Activated CD8-positive, alpha-beta T cell treated with anti-CD3 and anti-CD28 coated beads for 36 hours (primary cell): ENCODE measurements around the gene GPRIN3. TPM values are rescaled to one million over a fixed set of nuclear protein-coding genes. Genes with fewer than 3 reads are reported as not detected.

ENCODE experiments used
- ATAC-seq: fragments of 200-7000 bp; cut with Tn5 transposase; one replicate; pipeline ENCODE4 v1.10.0; 2021; ENCODE audit warnings: mild to moderate bottlenecking, moderate library complexity
- CTCF ChIA-PET: fragments of 350-600 bp; sonication (Branson Sonifier 250); formaldehyde crosslinking; loops from one replicate; lab custom pipeline; 2021; ENCODE audit warnings: antibody characterized with exemption; lab: Charles Lee
- POLR2A ChIA-PET: fragments of 350-600 bp; sonication (Branson Sonifier 250); formaldehyde crosslinking; loops from one replicate; lab custom pipeline; 2021; ENCODE audit warnings: antibody characterized with exemption; lab: Charles Lee
- DNase-seq: peaks from one replicate; pipeline ENCODE4 v3.0.0-alpha.2; 2020
- H3K27ac Mint-ChIP-seq: one replicate; pipeline ENCODE4 v1.8.0; 2021; ENCODE audit warnings: mild to moderate bottlenecking, mixed read lengths
- H3K27me3 Mint-ChIP-seq: one replicate; pipeline ENCODE4 v1.8.0; 2021; ENCODE audit warnings: mixed read lengths
- H3K36me3 Mint-ChIP-seq: one replicate; pipeline ENCODE4 v1.8.0; 2021; ENCODE audit warnings: low read depth, mixed read lengths
- H3K4me1 Mint-ChIP-seq: one replicate; pipeline ENCODE4 v1.8.0; 2021; ENCODE audit warnings: low read depth, mixed read lengths
- H3K4me3 Mint-ChIP-seq: one replicate; pipeline ENCODE4 v1.8.0; 2021; ENCODE audit warnings: mild to moderate bottlenecking, moderate library complexity, mixed read lengths
- H3K9me3 Mint-ChIP-seq: one replicate; pipeline ENCODE4 v1.8.0; 2021; ENCODE audit warnings: mixed read lengths
- intact Hi-C: fragments of 100-400 bp; cut with micrococcal nuclease; formaldehyde crosslinking; loops from one replicate; pipeline ENCODE4 v1.10.0; 2022
- total RNA-seq, 2 experiments: library from RNA; stranded (reverse); gene quantifications; one replicate each; pipeline ENCODE4 v1.2.3, GENCODE V29; 2021
- TF ChIP-seq, protein P1 (sequence below): fragments of 200-600 bp; IDR thresholded peaks from one replicate; pipeline ENCODE4 v1.8.0; 2022; ENCODE audit warnings: antibody characterized with exemption, mild to moderate bottlenecking

Gene GPRIN3
- total RNA-seq, 2 experiments from 2014 or later: 10.6 to 11.8 TPM

DNA sequence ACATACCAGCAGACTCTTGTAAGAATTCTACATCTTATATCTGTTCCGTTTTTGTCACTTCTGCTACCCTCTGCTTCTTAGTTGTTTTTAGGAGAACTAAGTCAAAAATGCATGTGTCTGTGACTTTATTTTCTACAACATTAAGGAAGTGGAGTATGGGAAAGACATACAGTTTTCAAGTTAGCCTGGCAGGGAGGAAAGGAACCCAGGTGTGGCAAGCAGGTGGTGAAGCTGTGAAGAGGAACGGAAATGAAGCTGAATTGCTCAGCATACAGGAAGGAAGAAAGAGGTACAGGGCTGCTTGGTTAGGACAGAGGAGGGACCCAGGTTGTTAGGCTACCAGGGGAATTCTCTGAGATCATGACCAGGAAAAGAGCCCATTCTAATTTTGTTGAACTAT is 9.4 kb downstream of the GPRIN3 start:
- intact Hi-C loops: loop anchor here (5.0 kb wide), 1 partner anchor 134 kb away; no protein-coding TSS in a partner anchor
- TF ChIP-seq, protein P1, sequence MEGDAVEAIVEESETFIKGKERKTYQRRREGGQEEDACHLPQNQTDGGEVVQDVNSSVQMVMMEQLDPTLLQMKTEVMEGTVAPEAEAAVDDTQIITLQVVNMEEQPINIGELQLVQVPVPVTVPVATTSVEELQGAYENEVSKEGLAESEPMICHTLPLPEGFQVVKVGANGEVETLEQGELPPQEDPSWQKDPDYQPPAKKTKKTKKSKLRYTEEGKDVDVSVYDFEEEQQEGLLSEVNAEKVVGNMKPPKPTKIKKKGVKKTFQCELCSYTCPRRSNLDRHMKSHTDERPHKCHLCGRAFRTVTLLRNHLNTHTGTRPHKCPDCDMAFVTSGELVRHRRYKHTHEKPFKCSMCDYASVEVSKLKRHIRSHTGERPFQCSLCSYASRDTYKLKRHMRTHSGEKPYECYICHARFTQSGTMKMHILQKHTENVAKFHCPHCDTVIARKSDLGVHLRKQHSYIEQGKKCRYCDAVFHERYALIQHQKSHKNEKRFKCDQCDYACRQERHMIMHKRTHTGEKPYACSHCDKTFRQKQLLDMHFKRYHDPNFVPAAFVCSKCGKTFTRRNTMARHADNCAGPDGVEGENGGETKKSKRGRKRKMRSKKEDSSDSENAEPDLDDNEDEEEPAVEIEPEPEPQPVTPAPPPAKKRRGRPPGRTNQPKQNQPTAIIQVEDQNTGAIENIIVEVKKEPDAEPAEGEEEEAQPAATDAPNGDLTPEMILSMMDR: no peak
- DNase-seq (no peak), ATAC-seq (peak; percentile 38)
- Mint-ChIP-seq H3K27ac (peak overlapping the region; percentile 100), H3K27me3 (no peaks in the 10 kb centered on the region), H3K9me3 (no peaks in the 10 kb centered on the region), H3K4me3 (peak overlapping the region; percentile 59), H3K4me1 (peaks cover 82% of the 10 kb centered on the region), H3K36me3 (peaks cover 10% of the 10 kb centered on the region)
- ChIA-PET POLR2A (interaction anchor here (0.8 to 4.4 kb wide), 6 partner anchors 10 to 43 kb away, joined by 3 to 22 read pairs (median 4); partner anchors contain the start of gene GPRIN3), CTCF (interaction anchor here (0.8 to 2.3 kb wide), 11 partner anchors 11 to 74 kb away, joined by 3 to 10 read pairs (median 3); no protein-coding TSS in a partner anchor)

DNA sequence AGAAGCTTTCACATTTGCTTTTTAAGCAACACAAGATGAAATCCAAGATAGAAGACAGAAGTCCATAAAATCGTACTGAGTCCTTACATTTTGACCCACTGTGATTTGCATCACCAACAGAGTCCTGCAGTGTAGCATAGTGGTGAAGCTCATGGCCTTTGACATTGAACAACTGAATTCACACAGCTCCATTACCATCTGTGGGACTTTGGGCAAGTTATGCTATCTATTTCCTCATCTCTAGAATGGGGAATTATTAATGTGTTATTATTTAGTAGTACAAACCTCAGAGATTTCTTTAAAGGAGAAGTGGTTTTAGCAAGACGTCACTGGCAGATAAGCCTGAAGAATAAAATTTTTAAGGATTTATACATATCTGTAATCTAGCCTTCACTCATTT is 10.7 kb downstream of the GPRIN3 start:
- DNase-seq: no peak
- intact Hi-C loops: loop anchor here (5.0 kb wide), 1 partner anchor 135 kb away; no protein-coding TSS in a partner anchor
- peaks cover 81% of the 10 kb centered on the region for H3K4me1 Mint-ChIP-seq

GRCh38 chr4:89296399-89296798 is 11.2 kb downstream of the GPRIN3 start:
- Mint-ChIP-seq H3K27me3 (no peaks in the 10 kb centered on the region), H3K4me3 (peak overlapping the region; percentile 12), H3K4me1 (peaks cover 81% of the 10 kb centered on the region), H3K9me3 (no peaks in the 10 kb centered on the region), H3K36me3 (peaks cover 17% of the 10 kb centered on the region), H3K27ac (peak overlapping the region; percentile 100)
- no peak for DNase-seq
- no peak for ATAC-seq
- CTCF ChIA-PET: interaction anchor here (1.9 kb wide), 1 partner anchor 10 kb away, joined by 5 read pairs; no protein-coding TSS in a partner anchor
- TF ChIP-seq, protein P1: no peak
- POLR2A ChIA-PET: interaction anchor here (4.4 kb wide), 1 partner anchor 12 kb away, joined by 22 read pairs; the partner anchor contains the start of gene GPRIN3
- intact Hi-C loops: loop anchor here (5.0 kb wide), 1 partner anchor 136 kb away; no protein-coding TSS in a partner anchor

More for the DNA sequence above, 10.7 kb downstream of the GPRIN3 start:
- H3K4me3 Mint-ChIP-seq: peak overlapping the region; percentile 12
- H3K9me3 Mint-ChIP-seq: no peaks in the 10 kb centered on the region
- CTCF ChIA-PET: interaction anchor here (1.9 to 2.3 kb wide), 2 partner anchors 10 to 13 kb away, joined by 5 to 10 read pairs; no protein-coding TSS in a partner anchor
- POLR2A ChIA-PET: interaction anchor here (1.0 to 4.4 kb wide), 2 partner anchors 11 to 174 kb away, joined by 4 to 22 read pairs; partner anchors contain the start of gene GPRIN3
- TF ChIP-seq, protein P1: no peak
- H3K27me3 Mint-ChIP-seq: no peaks in the 10 kb centered on the region
- ATAC-seq: no peak
- peaks cover 13% of the 10 kb centered on the region for H3K36me3 Mint-ChIP-seq
- peak overlapping the region; percentile 100 for H3K27ac Mint-ChIP-seq

DNA sequence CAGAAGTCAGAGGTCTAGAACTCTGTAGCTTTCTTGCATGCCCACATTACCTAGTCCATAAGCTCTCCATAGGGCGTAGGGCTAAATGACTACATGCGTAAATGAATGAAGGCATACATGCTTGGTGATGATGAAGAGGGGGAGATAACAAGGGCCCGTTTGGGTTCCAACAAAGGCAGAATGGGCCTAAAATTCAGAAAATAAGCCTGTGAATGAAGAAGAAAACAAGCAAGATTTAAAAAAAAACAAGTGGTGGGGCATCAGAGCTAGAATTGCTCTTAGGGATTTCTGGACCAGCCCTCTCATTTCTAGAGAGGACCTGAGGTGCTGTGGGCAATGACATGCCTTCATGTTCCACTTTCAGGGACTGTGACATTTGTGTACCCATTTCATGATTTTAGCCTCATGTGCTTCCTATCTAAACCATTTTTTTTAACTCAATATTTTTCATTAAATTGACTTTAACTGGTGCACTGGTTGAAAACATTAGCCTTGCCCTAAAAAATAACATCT is 12.1 kb downstream of the GPRIN3 start:
- TF ChIP-seq, protein P1: no peak
- peak overlapping the region; percentile 98 for H3K27ac Mint-ChIP-seq
- no peaks in the 10 kb centered on the region for H3K9me3 Mint-ChIP-seq
- peak; percentile 29 for ATAC-seq
- H3K4me3 Mint-ChIP-seq: peak overlapping the region; percentile 66
- H3K36me3 Mint-ChIP-seq: peaks cover 21% of the 10 kb centered on the region
- POLR2A ChIA-PET: interaction anchor here (0.7 to 3.0 kb wide), 8 partner anchors 10 to 40 kb away, joined by 3 to 15 read pairs (median 8); partner anchors contain the start of gene GPRIN3
- intact Hi-C loops: loop anchor here (5.0 kb wide), 1 partner anchor 137 kb away; no protein-coding TSS in a partner anchor
- peak; percentile 63 for DNase-seq
- CTCF ChIA-PET: interaction anchor here (1.0 to 2.5 kb wide), 6 partner anchors 8 to 136 kb away, joined by 3 to 11 read pairs (median 4); partner anchors contain the start of gene GPRIN3
- no peaks in the 10 kb centered on the region for H3K27me3 Mint-ChIP-seq
- H3K4me1 Mint-ChIP-seq: peaks cover 82% of the 10 kb centered on the region
